ENCODE data around the gene SH3TC2. TPM values are rescaled to one million over a fixed set of nuclear protein-coding genes. Genes with fewer than 3 reads are reported as not detected.

The SH3TC2 gene
- total RNA-seq, 1 experiment from 2014 or later, result 32.0 TPM

DNA sequence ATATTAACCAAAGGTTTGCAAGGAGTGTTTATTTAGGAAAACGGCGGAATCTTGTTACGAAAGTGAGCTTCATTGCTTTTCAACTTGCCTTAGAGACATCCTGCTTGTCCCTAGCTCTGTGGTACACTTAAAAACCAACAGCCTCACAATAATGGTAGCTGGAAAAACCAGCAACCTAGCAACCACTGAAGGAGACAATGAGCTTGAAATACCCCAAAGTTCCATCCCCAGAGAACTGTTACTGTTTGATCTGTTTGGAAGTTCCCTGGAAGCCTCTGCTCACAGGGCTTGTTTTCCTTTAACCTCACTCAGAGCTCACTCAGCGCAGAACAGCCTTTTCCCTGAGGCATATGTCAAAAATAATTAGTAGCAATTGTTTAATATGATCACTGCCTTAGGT is 43.2 kb downstream of the SH3TC2 start:
- ChIA-PET CTCF (no interaction called here), POLR2A (ENCODE audit: unreplicated experiment) (interaction anchor here (1.2 kb wide), 1 partner anchor 33 kb away, joined by 6 read pairs; no protein-coding TSS in a partner anchor)
- ATAC-seq (no peak), DNase-seq (no peak)
- no peak overlapping the region for H3K4me3 ChIP-seq (ENCODE audit: low read length)
- H3K79me2 ChIP-seq (ENCODE audit: low read length), result no peaks in the 10 kb centered on the region
- H3K4me1 ChIP-seq (ENCODE audit: insufficient read depth, low read length), result peaks cover 19% of the 10 kb centered on the region
- H3K9me3 ChIP-seq (ENCODE audit: low read length), result no peaks in the 10 kb centered on the region
- H3K36me3 ChIP-seq (ENCODE audit: low read depth, low read length), result peaks cover 13% of the 10 kb centered on the region; the same call in 1 of the 2 replicates
- H3K4me2 ChIP-seq (ENCODE audit: low read length), result no peak overlapping the region
- no peak overlapping the region for H3K27ac ChIP-seq (ENCODE audit: low read length)
- no peak overlapping the region for H2AFZ ChIP-seq (ENCODE audit: low read length)
- BruUV-seq (replicated peaks), result no TSS peak
- H4K20me1 ChIP-seq (ENCODE audit: low read length), result no peaks in the 10 kb centered on the region
- intact Hi-C loops (cut with micrococcal nuclease), result no loop called here
- no peak overlapping the region for H3K9ac ChIP-seq (ENCODE audit: low read length)
- no peaks in the 10 kb centered on the region for H3K9me2 ChIP-seq (replicated peaks; ENCODE audit: low read length)
- no peak for TF ChIP-seq EZH2phosphoT487 (IDR thresholded peaks at IDR 0.05; ENCODE audit: borderline replicate concordance, low read length)
- TF ChIP-seq, protein P1, sequence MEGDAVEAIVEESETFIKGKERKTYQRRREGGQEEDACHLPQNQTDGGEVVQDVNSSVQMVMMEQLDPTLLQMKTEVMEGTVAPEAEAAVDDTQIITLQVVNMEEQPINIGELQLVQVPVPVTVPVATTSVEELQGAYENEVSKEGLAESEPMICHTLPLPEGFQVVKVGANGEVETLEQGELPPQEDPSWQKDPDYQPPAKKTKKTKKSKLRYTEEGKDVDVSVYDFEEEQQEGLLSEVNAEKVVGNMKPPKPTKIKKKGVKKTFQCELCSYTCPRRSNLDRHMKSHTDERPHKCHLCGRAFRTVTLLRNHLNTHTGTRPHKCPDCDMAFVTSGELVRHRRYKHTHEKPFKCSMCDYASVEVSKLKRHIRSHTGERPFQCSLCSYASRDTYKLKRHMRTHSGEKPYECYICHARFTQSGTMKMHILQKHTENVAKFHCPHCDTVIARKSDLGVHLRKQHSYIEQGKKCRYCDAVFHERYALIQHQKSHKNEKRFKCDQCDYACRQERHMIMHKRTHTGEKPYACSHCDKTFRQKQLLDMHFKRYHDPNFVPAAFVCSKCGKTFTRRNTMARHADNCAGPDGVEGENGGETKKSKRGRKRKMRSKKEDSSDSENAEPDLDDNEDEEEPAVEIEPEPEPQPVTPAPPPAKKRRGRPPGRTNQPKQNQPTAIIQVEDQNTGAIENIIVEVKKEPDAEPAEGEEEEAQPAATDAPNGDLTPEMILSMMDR (conservative IDR thresholded peaks at IDR 0.05; ENCODE audit: low read depth, low read length), result no peak
- no peak for TF ChIP-seq EZH2 (IDR thresholded peaks at IDR 0.05; ENCODE audit: low read length, unreplicated experiment)
- no peaks in the 10 kb centered on the region for H3F3A ChIP-seq (ENCODE audit: low read length, unreplicated experiment)
- H3K27me3 ChIP-seq (ENCODE audit: low read length), result no peaks in the 10 kb centered on the region

DNA sequence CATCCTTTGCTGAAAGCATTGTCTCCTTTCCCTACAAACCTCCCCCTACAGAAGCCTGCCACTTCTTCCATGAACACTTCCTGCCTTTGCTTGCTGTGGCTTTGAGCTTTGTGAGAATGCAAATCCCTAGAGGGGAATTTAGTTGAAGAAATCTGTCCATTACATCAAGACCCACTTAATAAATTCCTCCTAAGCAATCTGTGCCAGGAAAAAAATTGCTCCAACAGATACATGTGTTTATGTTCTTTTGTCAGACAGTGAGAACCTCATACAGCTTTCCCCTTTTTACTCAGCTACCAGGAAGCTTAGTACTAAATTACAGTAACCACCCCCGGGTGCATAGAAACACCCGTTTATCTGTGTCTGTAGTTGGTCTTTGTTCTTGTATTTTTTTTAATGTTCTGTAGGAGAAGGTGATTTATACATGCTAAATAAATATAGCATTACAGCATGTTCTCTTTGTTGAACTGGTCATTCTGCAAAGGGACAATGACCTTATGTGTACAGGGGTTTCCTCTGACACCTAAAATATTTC is 43.9 kb downstream of the SH3TC2 start:
- CTCF ChIA-PET, result no interaction called here
- H3K9me3 ChIP-seq (ENCODE audit: low read length), result no peaks in the 10 kb centered on the region
- H3K27ac ChIP-seq (ENCODE audit: low read length), result no peak overlapping the region
- H3K9me2 ChIP-seq (replicated peaks; ENCODE audit: low read length), result no peaks in the 10 kb centered on the region
- peaks cover 13% of the 10 kb centered on the region; the same call in 1 of the 2 replicates for H3K36me3 ChIP-seq (ENCODE audit: low read depth, low read length)
- H3F3A ChIP-seq (ENCODE audit: low read length, unreplicated experiment), result no peaks in the 10 kb centered on the region
- H3K79me2 ChIP-seq (ENCODE audit: low read length), result no peaks in the 10 kb centered on the region
- TF ChIP-seq, protein P1 (conservative IDR thresholded peaks at IDR 0.05; ENCODE audit: low read depth, low read length), result no peak
- TF ChIP-seq EZH2 (IDR thresholded peaks at IDR 0.05; ENCODE audit: low read length, unreplicated experiment) (no peak), EZH2phosphoT487 (IDR thresholded peaks at IDR 0.05; ENCODE audit: borderline replicate concordance, low read length) (no peak)
- POLR2A ChIA-PET (ENCODE audit: unreplicated experiment), result no interaction called here
- H3K27me3 ChIP-seq (ENCODE audit: low read length), result no peaks in the 10 kb centered on the region
- no TSS peak for BruUV-seq (replicated peaks)
- no peak for ATAC-seq
- no peak overlapping the region for H2AFZ ChIP-seq (ENCODE audit: low read length)
- H3K9ac ChIP-seq (ENCODE audit: low read length), result no peak overlapping the region
- H3K4me3 ChIP-seq (ENCODE audit: low read length), result no peak overlapping the region
- H3K4me1 ChIP-seq (ENCODE audit: insufficient read depth, low read length), result peaks cover 12% of the 10 kb centered on the region
- no peaks in the 10 kb centered on the region for H4K20me1 ChIP-seq (ENCODE audit: low read length)
- DNase-seq, result no peak
- H3K4me2 ChIP-seq (ENCODE audit: low read length), result no peak overlapping the region
- intact Hi-C loops (cut with micrococcal nuclease), result no loop called here

DNA sequence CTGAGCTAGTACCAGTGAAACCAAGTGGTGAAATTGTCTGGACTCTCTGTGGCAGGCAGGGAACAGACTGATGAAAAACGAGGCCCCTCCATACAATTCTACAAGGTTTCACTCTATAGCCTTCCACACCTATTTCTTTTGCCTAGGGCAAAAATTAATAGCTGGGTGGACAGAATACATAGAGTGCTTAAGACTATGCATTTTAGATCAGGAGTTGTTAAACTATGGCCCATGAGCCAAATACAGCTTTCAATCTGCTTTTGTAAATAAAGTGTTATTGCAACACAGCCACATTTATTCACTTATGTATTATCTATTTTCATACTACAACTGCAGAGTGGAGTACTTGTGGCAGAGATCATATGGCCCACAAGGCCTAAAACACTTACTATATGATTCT is 45.2 kb downstream of the SH3TC2 start:
- POLR2A ChIA-PET (ENCODE audit: unreplicated experiment), result interaction anchor here (0.5 to 0.6 kb wide), 2 partner anchors 175 to 192 kb away, joined by 4 read pairs; no protein-coding TSS in a partner anchor
- Histone ChIP-seq H3K27me3 (ENCODE audit: low read length) (no peaks in the 10 kb centered on the region), H2AFZ (ENCODE audit: low read length) (no peak overlapping the region), H3K36me3 (ENCODE audit: low read depth, low read length) (peaks cover 7% of the 10 kb centered on the region; the same call in 1 of the 2 replicates), H3K9me3 (ENCODE audit: low read length) (no peaks in the 10 kb centered on the region), H3K4me3 (ENCODE audit: low read length) (no peak overlapping the region), H3K4me1 (ENCODE audit: insufficient read depth, low read length) (peaks cover 9% of the 10 kb centered on the region; the same call in 1 of the 2 replicates), H3K4me2 (ENCODE audit: low read length) (no peak overlapping the region), H3K9ac (ENCODE audit: low read length) (no peak overlapping the region), H3K27ac (ENCODE audit: low read length) (no peak overlapping the region), H3F3A (ENCODE audit: low read length, unreplicated experiment) (no peaks in the 10 kb centered on the region), H3K9me2 (replicated peaks; ENCODE audit: low read length) (no peaks in the 10 kb centered on the region), H3K79me2 (ENCODE audit: low read length) (no peaks in the 10 kb centered on the region), H4K20me1 (ENCODE audit: low read length) (no peaks in the 10 kb centered on the region)
- ATAC-seq (no peak), DNase-seq (no peak)
- BruUV-seq (replicated peaks), result no TSS peak
- CTCF ChIA-PET, result no interaction called here
- intact Hi-C loops (cut with micrococcal nuclease), result no loop called here
- TF ChIP-seq EZH2phosphoT487 (IDR thresholded peaks at IDR 0.05; ENCODE audit: borderline replicate concordance, low read length), result no peak
- TF ChIP-seq, protein P1 (conservative IDR thresholded peaks at IDR 0.05; ENCODE audit: low read depth, low read length), result no peak
